Stimulated activated CD4-positive, alpha-beta T cell treated with anti-CD3 and anti-CD28 coated beads, Interleukin-1b, Interleukin-23, amount 100 ng/mL, for 48 hours (primary cell): ENCODE data around the gene CEP72.

Experiments used
- DNase-seq: peaks from one replicate; pipeline ENCODE4 v3.0.0-alpha.2; 2020

The CEP72 gene

DNA sequence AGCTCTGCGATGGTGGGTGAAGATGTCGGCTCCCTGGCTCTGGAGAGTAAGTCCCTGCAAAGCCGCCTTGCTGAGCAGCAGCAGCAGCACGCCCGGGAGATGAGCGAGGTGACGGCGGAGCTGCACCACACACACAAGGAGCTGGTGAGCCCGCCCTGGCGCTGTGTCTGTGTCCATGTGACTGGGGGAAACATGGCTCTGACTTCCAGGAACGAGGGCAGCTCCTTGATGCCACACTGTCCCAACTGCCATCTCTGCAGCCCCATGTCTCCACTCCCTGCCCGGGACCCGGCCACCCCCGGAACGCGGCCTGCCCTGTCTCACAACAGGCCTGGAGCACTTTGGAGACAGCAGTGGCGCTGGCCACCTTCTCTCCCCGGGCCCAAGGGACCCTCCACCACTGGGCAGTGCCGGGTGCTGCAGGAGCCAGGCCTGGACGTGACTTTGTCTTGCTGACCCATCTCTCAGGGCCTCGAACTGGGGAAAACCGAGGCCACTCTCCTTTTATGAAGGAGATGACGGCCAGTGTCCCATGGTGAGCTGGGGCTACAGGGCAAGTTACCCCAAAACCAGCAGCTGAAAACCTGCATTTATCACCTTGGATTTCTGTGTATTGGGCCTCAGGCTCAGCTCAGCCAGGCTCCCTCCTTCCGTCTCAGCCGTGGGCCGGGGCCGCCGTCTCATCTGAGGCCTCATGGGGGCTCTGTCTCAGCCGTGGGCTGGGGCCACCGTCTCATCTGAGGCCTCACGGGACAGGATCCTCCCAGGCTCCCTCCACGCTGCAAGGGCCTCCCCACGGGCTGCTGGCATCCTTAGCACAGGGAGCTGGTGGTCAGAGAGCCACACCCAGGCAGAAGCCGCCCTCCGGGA lies 28.6 kb downstream of the CEP72 start:
- no peak for DNase-seq

DNA sequence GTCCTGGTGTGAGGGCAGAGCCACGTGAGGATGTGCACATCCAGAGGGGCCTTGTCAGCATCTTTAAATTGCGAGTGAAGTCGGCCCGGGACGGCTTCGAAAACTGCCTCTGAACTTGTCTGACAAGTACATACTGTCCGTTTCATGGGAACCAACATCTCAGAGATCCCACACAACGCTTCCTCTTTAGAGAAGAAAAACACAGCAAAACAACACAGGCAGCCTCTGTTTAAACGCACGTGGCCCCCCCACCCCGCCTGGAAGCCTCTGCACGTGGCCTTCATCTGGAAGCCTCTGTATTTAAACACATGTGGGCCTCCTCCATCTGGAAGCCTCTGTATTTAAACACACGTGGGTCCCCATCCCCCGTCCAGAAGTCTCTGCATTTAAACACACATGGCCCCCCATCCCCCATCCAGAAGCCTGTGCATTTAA lies 29.2 kb downstream of the CEP72 start:
- no peak for DNase-seq

DNA sequence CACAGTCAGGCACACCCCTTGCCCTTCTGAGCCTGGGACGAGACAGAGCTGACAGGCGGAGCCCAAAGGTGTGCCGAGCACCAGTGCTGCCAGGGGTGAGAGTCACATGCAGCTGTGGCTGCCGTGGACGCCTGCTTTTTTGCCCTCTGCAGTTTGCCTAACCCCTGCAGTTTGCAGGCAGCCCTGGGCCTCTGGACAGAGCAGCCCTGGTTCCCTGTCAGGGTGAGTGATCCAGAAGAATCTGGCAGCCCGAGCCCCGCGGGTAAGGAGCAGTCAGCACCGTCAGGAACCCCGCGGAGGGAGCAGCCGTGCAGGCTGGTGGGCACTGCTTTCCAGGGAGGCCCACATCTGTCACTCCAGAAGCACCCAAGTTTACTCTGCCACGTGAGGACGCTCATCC lies 30.3 kb downstream of the CEP72 start:
- no peak for DNase-seq

DNA sequence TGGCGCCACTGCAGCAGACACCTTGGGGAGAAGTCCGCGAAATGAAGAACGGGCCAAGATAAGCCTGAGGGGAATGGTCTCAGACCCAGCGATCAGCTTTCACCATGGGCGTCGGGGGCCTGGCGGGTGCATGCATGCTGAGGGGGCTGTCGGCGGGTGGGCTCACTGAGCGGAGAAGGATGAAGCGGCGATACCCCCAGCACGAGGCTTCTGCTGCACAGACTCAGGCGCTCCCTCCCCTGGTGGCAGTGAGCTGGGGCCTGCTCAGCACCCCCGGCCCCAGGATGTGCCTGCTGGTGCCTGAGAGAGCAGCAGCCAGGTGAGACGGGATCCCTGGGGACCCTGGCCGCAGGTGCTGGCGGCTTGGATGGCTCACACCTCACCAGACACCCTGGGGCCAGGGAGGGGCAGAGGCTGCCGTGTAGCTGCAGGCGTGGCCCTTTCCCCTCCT lies 31.2 kb downstream of the CEP72 start:
- no peak for DNase-seq

DNA sequence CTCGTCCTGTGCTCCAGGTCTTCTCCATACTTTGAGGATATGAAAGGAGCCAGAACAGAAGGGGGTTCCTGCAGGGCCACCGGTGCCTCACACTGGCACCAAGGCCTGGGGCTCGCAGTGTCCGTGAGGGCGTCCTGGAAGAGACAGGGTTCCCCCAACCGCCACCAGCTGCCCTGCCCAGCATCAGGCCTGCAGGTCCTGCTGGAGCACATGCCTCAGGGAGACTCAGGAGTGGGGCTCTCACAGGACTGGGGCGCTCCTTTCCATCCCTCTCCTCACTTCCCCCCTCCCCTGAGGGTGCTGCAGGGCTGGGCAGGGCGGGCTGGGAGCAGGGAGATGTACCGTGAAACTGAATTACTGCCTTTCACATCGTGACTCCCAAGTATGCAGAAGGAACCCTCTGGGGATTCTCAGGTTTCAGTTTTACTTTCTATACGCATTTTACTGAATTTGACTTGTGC lies 31.7 kb downstream of the CEP72 start:
- DNase-seq: no peak

DNA sequence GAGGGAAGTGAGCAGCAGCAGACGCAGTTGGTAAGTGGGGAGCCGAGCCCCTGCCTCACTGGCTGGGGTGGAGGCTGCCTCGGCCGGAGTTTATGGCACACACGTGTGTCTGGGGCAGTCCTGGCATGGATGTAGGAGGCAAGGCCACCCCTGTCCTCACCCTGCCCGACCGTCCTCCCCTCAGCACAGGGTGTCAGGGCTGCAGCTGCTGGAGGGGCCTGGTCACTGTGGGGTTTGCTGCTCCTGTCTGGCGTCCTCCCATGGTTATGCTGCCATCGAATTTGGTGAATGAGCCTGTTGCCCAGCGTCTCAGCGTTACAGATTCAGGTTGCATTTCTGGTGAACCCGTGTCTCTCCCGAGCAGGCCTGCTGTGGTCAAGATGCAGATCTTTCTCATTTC lies 32.4 kb downstream of the CEP72 start:
- DNase-seq: no peak

- DNase-seq: no peak
These were observed 32.8 kb downstream of the CEP72 start for GRCh38 chr5:644971-645370.

DNA sequence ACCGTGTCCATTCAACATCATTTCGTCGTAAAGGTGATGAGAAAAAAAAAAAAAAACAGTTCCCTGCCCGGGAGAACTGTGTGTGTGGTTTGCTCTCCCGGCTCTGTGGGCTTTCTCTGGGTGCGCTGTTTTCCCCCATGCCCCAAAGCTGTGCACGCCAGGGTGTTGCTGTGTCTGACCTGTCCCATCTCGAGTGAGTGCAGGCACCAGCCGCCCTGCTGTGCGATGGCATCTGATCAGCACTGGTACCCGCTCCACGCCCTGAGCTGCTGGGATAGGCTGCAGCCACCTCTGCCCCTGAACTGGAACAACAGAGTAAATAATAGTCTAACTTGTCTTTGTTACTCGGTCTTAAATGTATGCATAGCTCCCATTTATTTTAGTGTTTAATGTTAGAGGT lies 33.3 kb downstream of the CEP72 start:
- DNase-seq: no peak

- no peak for DNase-seq
These were observed 34.5 kb downstream of the CEP72 start for GRCh38 chr5:646396-647201.

DNA sequence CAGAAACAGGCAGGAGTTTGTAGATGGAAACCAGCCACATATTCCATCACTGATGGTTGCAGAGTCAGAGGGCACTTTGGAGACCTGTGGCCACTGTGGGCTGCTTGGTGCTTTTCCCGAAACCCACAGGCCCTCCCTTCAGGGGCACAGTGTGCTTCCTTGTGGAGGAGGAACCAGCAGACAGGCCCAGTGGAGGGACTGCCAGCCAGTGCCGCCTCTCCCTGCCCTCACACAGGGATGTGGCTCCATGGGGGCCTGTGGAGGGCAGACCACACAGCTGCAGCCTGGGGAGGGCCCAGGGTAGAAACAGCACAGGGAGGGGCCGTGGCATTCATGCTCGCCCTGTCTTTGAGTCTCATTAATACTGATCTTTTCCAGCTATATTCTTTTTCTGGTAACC lies 35.2 kb downstream of the CEP72 start:
- DNase-seq: no peak

GRCh38 chr5:647727-648126 lies 35.6 kb downstream of the CEP72 start:
- DNase-seq: no peak

- DNase-seq: no peak
These were observed 39.3 kb downstream of the CEP72 start for GRCh38 chr5:651296-652022.

DNA sequence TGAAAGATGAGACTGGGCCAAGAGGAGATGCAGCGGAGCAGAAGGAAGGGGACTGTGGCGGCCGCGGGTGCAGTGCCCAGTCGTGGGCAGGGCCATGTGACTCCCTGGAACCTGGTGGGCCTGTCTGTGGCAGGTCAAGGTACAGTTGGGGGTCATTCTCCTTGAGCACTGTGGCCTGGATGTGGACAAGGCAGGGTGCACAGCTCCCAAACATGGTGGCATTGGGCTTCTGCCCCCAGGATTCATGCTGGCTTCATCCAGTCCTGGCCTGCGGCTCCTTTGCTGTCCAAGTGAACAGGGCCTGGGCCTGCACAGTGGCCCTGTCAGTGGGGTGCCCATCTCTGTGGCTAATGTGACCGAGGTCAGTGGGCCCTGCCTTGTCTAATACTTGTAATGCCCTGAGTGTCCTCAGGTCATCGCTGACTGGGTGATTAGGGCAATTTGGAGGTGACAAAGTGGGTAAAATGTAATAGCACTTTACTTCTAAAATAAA lies 39.9 kb downstream of the CEP72 start:
- no peak for DNase-seq

GRCh38 chr5:652773-653350 lies 40.7 kb downstream of the CEP72 start:
- DNase-seq: no peak

GRCh38 chr5:654071-654778 lies 42.1 kb downstream of the CEP72 start:
- DNase-seq: no peak

GRCh38 chr5:655406-655805 lies 43.3 kb downstream of the CEP72 start:
- DNase-seq: no peak

- DNase-seq: no peak
These were observed 45.4 kb downstream of the CEP72 start for GRCh38 chr5:657570-657969.

DNA sequence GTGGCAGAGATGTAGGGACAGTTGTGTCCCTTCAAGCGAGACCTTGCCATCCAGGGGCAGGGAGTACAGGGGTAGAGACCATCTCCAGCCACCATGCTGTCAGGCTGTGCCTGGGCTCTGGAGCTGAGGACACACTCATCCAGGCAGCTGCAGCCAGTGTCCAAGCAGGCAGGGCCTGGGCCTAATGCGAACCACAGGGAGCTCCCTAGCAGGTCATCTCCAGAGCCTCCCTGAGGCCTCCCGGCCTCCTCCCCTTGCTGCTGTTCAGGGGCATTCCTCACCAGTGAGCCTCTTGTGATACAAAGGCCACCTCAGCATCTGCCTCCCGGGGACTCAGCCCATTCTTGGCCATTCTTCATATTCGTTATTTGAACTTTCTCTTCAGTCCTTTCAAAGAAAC lies 46.0 kb downstream of the CEP72 start:
- DNase-seq: no peak

- no peak for DNase-seq
These were observed 47.5 kb downstream of the CEP72 start for GRCh38 chr5:659496-660263.

- no peak for DNase-seq
These were observed 48.4 kb downstream of the CEP72 start for GRCh38 chr5:660491-661030.
